Sigmoid colon (tissue), 3 donors: ENCODE measurements around the gene OASL.

Experiments used
- CTCF ChIP-seq, 4 experiments: fragments of 450-650 bp in 3 of 4; fragments of 200-600 bp in 1 of 4; IDR thresholded peaks; one replicate each; pipeline ENCODE4 v1.5.1; 2016 to 2019; ENCODE audit warnings: antibody characterized with exemption in 4 of 4, mild to moderate bottlenecking in 3 of 4, moderate library complexity in 2 of 4
- POLR2A ChIP-seq, 2 donors: fragments of 450-650 bp; IDR thresholded peaks; one replicate each; pipeline ENCODE4 v1.6.1; 2016; ENCODE audit warnings: antibody characterized with exemption in 2 of 2, mild to moderate bottlenecking in 2 of 2, moderate library complexity in 2 of 2

GRCh38 chr12:121064116-121064515, 25.1 kb upstream of the OASL start:
- TF ChIP-seq CTCF (IDR thresholded peaks at IDR 0.05) (no peak), POLR2A (IDR thresholded peaks at IDR 0.05) (no peak)
